Posterior cingulate gyrus (tissue), 11 donors: ENCODE results near the gene STK39.
"Not testable (repeated sequence)": the region's sequence is repeated elsewhere in the genome, so short reads cannot be mapped to it uniquely, and the experiment has no call there.

ENCODE experiments used
- DNase-seq, 10 donors: peaks; one replicate each; pipeline versions ENCODE4 v3.0.0 to v3.0.0-alpha.2; 2020 to 2021; ENCODE audit warnings: mixed read lengths in 3 of 10
- intact Hi-C: fragments of 100-400 bp; cut with DNase I; formaldehyde crosslinking; loops from one replicate; pipeline ENCODE4 v1.15.1; 2023

The STK39 gene

DNA sequence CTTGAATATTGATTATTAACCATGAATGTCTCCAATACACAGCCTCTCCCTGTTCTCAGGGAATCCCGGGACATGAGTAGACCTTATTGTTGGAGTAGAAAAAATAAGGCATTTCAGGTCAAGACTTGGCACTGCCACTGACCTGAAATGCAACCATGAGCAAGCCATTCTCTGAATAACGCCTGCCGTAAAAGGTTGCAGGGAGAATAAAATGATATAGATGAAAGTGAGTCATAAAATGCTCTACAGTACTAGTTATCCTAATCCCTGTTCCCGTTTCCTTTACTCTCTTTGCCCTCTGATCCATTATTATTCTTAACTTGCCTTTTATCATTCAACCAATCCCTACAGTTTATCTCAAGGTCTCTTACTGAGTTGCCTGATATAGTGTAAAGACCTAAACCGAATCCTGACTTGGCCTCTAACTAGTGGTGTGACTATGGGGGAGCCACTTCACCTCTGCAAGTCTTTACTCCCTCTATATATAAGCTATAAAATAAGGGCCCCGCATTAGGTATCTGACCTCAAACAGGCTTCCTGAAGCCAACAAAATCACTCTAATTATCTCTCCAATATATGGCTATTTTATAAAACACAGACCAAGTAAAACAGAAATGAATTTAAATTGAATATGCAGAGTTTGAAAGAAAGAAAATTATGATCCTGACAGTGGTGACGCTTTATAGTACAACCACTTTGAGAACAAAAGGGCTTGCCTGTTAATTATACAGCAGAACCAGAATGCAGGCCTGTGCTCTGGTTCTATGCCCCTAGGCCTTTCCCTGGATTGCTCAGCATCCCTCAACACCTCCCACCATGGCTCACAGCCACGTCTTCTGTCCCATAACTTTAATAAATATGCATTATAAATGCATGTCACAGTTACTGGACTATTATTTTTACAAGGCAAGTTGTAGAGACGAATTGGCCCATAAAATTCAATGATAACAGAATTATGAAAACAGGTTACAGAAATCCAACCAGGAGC is 183.1 kb downstream of the STK39 start:
- intact Hi-C loops = no loop called here
- no peak for DNase-seq

GRCh38 chr2:168062936-168063335 is 184.5 kb downstream of the STK39 start:
- intact Hi-C loops = no loop called here
- DNase-seq = no peak

- DNase-seq = no peak
These were observed 185.3 kb downstream of the STK39 start for GRCh38 chr2:168062054-168062453.

DNA sequence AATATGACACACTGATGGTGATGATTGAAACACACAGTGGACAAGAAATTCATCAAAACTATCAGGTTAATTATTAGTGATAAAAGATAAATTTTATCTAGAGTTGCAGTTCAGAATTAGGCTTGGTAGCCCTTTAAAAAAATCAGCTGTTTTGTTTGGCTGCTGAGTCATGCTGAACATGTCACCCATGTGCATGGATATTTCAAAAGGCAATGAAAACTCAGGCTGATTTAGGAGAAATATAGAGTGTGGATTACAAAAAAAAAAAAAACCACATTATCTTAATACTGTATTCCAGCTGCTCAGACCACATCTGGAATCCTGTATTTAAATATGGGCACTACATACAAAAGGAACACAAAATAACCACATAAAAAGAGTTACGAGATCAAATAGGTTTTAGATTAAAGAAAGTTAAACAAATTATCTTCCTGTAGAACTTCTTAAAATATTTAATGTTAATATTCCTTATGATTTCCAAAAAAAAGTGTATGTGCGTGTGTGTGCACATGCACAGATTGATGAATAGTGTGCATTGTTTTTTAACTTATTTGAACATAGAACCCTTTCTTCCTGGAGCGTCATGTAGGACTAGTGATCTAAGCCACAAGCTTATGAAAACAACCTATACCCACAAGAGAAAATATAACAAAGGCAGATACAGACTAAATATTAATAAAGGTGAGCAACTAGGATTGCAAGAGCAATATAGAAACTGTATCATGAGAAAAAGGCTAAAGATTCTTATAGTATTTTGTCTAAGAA is 186.2 kb downstream of the STK39 start:
- DNase-seq = no peak
- intact Hi-C loops = no loop called here

More at GRCh38 chr2:168062054-168062453, 185.3 kb downstream of the STK39 start:
- intact Hi-C loops = no loop called here

- DNase-seq = no peak
- intact Hi-C loops = no loop called here
These were observed 187.6 kb downstream of the STK39 start for GRCh38 chr2:168059758-168060157.

DNA sequence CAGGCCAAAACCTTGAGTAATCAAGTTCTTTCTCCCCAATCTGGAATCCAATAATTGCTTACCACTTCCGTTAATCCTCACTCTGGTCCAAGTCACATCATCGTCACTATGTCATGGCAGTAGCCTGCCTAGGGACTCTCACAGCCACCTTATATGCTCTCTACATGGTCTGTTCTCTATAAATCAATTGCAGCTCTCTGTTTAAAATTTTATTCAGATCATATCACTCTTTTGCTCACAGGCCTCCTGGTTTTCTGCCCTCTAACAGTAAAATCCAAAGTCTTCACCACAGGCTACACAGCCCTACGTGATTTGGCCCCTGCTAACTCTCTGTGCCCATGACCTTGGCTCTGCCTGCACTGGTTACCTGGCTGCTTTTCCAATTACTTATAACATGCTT is 188.7 kb downstream of the STK39 start:
- intact Hi-C loops = no loop called here
- no peak for DNase-seq

DNA sequence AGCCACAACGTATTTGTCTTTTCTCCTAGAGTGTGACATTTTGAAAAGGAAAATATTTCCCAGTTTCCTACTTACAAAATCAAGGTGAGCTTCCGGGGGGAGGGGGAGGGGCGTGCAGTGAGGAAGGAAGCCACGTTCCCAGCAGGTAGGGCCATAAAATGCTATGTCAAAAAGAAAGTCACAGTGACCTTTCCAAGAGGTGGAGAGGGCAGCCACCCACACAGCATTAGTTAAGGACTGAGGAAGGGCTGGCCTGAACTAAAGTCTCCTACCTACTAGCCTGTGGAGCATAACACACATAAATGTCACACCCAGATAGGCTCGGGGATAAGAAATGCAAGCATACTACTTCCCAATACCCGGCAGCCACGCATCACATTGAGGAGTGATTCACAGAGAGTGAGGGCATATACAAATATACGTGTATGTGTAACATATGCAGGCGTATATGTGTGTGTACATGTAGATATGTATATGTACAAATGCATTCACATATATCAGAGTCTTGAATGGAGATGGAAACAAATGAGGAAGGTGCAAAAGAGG is 191.1 kb downstream of the STK39 start:
- DNase-seq = no peak
- intact Hi-C loops = no loop called here

DNA sequence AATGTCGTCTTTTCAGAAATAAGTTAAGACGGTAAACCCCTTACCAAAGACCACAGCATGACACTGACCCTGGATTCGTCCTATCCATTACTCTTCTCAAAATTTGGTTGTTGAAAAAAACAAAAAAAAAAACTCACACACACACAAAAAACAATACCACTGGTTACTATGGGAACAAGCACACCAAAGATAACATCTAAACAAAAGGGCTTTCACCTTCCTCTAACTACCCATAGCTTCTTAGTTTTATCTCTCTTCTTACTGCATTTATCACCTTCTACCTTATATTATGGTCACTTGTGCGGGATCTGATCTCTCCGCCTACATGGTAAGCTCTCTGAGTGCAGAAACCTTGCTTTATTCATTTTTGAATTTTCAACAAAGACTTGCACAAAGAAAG is 192.7 kb downstream of the STK39 start:
- intact Hi-C loops = no loop called here
- no peak for DNase-seq

GRCh38 chr2:168053676-168054075 is 193.7 kb downstream of the STK39 start:
- intact Hi-C loops = no loop called here
- DNase-seq = no peak

DNA sequence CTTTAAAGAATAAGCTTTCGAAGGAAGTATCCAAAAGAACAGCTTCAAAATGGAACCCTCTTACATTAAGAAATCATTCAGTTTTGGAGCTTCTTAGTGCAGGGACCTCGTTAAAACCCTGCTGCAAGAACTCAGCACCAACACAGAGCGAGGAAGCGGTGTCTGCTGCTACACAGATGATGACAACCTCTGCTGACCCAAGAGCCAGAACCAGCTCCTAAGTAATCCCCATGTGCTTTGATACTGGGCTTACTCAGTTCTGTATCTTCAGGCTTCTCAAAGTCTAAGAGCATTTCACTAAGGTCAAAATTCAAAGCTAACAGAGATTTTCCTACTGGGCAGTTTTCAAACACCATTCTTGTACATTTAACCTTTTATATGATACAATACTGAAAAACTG is 194.6 kb downstream of the STK39 start:
- intact Hi-C loops = no loop called here
- DNase-seq = no peak

DNA sequence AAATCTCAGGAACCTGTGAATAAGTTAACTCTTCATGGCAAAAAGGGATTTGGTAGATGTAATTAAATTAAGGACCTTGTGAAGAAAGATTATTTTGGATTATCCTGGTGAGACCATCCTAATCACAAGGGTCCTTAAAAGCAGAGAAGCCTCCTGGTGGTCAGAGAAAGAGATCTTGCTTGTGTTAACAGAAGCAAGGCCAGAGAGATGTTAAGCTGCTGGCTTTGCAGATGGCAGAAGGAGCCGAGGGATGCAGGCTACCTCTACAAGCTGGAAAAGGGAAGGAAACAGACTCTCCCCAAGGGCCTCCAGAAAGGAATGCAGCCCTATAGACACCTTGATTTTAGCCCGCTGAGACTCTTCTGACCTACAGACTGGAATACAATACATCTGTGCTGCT is 197.0 kb downstream of the STK39 start:
- DNase-seq = no peak
- intact Hi-C loops = no loop called here

DNA sequence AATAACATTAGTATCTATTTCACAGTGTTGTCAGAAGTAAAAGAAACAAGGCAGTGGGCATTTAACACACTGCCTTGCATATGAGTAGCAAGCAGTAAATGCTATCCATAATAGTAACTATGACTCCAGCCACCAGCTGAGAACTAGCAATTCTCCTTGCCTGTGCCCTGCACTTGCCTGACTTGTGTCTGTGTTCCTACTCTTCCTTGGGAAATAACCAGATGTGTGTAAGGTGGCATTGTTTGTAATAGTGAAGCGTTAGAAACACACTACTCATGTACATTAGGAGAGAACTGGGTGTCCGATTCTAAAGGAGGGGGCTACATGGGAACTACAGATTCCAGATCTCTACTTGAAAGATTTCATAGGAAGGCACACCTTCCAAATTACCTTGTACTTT is 197.8 kb downstream of the STK39 start:
- intact Hi-C loops = no loop called here
- no peak for DNase-seq

GRCh38 chr2:168047091-168047690 is 200.2 kb downstream of the STK39 start:
- no peak for DNase-seq
- intact Hi-C loops = no loop called here

GRCh38 chr2:168044579-168044978 is 202.8 kb downstream of the STK39 start:
- intact Hi-C loops = no loop called here
- DNase-seq = no peak

DNA sequence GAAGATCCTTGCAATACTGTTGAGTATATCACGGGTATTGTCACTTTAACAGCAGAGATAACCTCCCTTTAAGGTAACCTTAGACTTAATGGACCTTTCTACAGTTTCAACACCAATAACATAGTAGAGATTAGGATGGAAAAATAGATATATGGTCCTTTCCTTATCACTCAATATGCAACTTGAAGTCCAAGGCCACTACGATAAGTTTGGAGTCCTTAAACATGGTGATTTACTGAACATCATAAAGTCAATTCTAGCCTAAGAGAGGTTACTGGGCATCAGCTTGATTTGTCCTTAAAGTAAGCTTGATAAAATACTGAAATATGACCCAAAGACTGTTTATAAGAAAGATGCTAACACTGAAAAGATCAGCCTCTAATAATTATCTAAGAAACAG is 203.2 kb downstream of the STK39 start:
- intact Hi-C loops = no loop called here
- no peak for DNase-seq

DNA sequence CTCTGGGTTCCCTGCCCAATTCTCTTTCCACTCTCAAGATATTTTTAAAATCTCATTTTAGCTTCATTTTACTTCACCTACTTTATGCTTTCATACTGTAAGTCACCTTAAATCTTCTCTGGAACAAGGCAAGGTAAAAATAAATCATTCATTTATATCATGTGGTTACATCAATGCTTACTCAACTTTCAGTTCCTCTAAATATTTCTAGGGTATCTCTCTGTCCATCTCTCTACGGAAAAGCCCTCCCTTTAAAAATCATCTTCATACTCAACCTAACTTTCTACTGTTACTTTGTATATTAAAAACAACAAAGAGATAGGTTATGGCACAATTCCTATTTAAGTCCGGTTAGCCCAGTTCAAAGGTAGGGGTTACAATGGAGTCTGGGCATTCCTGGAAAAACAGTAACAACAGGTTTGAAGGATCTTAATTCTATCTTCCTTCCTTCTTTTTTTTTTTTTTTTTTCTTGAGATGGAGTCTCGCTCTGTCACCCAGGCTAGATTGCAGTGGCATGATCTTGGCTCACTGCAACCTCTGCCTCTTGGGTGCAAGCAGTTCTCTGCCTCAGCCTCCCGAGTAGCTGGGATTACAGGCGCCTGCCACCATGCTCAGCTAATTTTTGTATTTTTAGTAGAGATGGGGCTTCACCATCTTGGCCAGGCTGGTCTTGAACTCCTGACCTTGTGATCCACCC is 205.1 kb downstream of the STK39 start:
- DNase-seq, intact Hi-C loops: not testable (repeated sequence)

- intact Hi-C loops = no loop called here
These were observed 207.5 kb downstream of the STK39 start for GRCh38 chr2:168039881-168040280.

GRCh38 chr2:168037778-168038177 is 209.6 kb downstream of the STK39 start:
- DNase-seq = no peak
- intact Hi-C loops = no loop called here

More at GRCh38 chr2:168039881-168040280, 207.5 kb downstream of the STK39 start:
- no peak for DNase-seq

- no peak for DNase-seq
- intact Hi-C loops = no loop called here
These were observed 211.9 kb downstream of the STK39 start for GRCh38 chr2:168035458-168035857.

DNA sequence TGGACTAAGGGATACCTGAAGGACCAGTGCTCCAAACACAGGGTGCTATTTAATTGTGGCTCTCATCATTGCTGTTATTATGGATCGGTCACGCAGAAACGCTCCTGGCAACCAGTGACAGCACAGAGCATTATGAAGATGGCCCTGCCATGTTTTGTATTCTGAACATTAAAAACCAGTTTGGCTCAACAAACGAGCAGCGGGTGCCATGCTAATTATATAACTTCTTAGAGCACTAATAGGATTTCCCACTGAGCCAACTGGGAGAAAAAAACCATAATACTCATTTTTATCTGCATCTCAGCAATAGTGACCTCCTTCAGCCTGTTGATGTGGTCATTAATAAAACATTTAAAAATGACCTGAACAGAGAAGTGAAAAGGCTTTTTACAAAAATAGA is 212.8 kb downstream of the STK39 start:
- DNase-seq = no peak
- intact Hi-C loops = no loop called here
